NCI-H345 (cell line): Measurements from ENCODE around the gene HEXIM1.

ENCODE experiments used
- DNase-seq: peaks from one replicate; lab custom pipeline; 2025; lab: John Stamatoyannopoulos, UW

Gene HEXIM1

GRCh38 chr17:45146890-45147580, 1.2 kb upstream of the HEXIM1 start:
- DNase-seq = peak; percentile 85

DNA sequence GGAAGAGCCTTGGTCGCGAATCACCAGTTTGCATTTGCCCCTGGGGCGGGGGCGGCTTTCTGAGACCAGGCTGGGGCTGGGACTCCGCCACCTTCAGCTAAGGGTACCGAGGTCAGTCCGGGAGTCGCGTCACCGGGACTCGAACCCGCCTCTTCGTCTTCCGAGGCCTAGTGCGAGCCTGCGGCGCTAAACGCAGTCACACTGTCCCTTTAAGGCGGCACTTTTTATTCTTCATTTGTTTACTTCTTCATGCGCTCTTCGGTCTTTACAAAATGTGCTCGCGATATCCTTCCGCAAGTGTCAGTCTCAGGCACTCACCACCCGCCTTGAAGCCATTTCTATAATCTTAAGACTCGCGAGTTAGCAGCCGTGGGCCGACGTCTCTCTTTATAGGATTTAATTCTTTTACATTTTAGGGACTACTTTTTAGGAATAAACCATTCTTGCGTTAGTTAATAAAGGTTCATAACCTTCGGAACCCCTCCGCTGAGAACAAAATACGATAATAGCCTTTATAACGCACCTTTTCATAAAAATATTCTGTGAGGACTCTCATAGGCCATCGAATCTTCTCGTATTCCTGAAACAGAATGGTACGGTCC, 593 bp upstream of the HEXIM1 start:
- peak; percentile 91 for DNase-seq

GRCh38 chr17:45149037-45149668, 878 bp downstream of the HEXIM1 start:
- DNase-seq = peak; percentile 78

- peak; percentile 56 for DNase-seq
Measured at GRCh38 chr17:45149669-45150664, 1.7 kb downstream of the HEXIM1 start.

DNA sequence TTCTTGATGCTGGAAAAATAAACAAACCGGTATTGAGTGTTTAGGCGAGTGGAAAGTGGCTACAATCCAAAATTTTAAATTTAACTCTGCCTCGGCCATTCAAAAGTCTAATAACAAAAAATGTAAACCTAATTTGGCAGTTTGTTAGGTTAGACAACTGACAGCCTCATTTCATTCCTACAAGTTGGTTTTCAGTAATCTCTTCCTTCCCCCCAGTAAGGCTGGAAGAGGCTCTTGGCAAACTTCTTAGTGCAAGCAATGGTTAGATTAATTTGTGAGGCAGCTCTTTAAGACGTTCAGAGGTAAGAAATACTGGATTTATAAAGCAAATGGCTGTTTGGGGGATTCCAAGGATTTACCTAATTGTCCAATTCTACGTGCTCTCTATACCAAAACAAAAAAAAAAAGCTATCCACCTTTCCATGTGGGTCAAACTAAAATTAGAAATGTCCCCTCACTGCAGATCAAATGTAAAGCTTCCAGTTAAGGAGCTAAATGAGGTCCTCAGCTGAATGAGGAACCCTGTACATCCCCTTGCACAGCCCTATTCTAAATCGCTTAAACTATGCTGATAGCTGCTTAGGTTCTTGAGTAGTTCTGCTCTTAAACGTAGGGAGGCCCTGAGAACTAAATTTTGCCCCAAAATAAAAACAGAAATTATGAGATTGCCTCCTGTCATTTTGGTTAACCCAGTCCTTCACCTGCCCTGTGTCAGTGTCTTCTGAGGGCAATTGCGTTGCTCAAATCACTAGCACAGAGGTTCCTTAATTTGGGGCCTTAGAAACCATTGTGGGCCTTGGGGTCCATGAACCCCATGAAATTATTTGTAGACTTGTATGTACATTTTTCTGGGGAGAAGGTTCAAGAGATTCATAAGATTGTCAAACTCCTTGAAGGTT, 2.9 kb downstream of the HEXIM1 start:
- no peak for DNase-seq

DNA sequence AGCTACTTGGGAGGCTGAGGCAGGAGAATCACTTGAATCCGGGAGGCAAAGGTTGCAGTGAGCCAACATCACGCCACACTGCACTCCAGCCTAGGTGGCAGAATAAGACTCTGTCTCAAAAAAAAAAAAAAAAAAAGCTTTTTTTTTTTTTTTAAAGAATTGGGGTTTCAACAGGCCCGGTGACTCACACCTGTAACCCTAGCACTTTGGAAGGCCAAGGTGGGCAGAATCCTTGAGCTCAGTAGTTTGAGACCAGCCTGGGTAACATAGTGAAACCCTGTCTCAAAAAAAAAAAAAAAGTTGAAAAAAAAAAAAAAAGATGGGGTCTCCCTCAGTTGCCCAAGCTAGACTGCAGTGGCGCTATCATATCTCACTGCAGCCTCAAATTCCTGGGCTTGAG, 6.8 kb downstream of the HEXIM1 start:
- no peak for DNase-seq

GRCh38 chr17:45155483-45155882, 7.2 kb downstream of the HEXIM1 start:
- no peak for DNase-seq

GRCh38 chr17:45156242-45156641, 8.0 kb downstream of the HEXIM1 start:
- no peak for DNase-seq

GRCh38 chr17:45160447-45161287, 12.4 kb downstream of the HEXIM1 start:
- DNase-seq = peak; percentile 53

- peak; percentile 100 for DNase-seq
Measured at GRCh38 chr17:45161288-45162024, 13.2 kb downstream of the HEXIM1 start, which contains the start of gene HEXIM2. HEXIM2 (plus strand) TSS chr17:45161875; CDS start chr17:45162794, 919 bp downstream.

- no peak for DNase-seq
Measured at GRCh38 chr17:45162025-45162687, 13.9 kb downstream of the HEXIM1 start.

- DNase-seq = no peak
Measured at GRCh38 chr17:45164734-45165269, 16.5 kb downstream of the HEXIM1 start.

GRCh38 chr17:45168991-45169752, 20.9 kb downstream of the HEXIM1 start:
- DNase-seq = no peak

DNA sequence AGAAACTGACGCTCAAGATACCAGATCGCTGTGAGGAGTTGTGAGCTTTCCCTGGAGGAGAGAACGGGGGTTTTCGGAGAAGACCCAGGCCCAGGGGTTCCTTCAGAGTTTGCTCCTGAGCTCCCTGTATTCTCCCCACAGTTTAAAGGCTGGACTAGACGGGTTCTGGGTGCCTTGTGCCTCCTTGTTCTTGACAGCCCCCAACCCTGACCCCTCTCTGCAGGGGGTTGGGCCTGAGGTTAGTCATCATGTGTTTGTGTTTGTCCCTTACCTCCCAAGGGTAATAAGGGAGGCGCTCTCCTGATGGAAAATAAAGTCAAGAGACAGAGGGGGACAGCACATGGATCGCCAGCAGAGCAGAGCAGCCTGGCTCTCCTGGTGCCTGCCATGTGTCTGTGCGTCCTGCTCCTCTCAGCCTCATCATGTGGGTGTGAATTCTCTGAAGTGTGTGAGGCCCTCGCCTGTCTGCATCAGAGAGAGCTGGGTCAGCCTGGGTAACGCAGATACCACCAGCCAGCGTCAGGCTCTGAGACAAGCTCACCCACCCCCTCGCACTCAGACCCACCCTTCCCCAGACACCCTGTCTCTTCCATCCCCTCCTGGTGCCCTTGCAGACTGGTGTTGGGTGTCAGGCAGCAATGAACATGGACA, 22.1 kb downstream of the HEXIM1 start:
- DNase-seq = no peak

- DNase-seq = no peak
Measured at GRCh38 chr17:45170931-45171337, 22.7 kb downstream of the HEXIM1 start.

DNA sequence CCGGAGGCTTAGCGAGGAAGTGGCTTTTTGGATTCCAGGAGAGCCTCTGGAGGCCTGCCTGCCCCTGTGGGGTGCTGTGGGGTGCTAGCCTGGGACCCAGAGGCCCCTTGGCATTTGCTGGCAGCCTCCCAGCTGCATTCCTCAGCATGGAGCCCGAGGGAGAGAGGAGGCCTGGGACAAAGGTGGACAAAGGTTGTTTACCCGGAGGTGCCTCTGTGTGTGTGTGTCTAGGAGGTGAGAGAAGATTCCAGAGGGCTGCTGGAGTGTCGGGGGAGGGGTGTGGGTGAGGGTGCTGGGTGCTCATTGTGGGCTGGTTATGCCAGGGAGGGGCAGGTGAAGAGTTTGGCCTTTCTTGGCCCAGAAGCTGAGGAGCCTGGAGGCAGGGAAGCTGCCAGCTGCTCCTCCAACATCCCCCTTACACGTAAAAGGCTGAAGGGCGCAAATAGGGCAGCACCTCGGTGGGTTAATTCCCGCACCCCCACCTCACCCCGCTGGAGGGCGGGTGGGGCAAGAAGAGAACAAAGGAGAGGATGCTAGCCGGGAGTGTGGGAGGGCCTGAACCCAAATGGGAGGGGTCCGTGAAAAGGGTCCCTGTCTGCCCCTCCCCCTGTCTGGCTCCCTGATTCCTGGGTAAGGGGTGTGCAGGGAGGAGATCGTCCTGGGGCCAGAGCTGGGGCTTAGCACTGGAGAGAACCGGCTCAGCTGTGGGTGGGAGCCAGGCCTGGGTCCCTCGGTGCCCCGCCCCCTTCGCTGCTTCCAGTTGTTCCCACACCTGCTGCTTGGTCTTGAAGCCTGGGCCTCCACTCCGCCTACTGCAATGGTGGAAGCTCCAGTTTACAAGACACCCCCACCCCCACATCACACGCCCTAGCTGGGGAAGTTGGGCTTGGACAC, 23.3 kb downstream of the HEXIM1 start:
- DNase-seq = no peak
